HepG2 (cell line): ENCODE results near the gene OR6T1.

Experiments used
- MIXL1 ChIP-seq: IDR thresholded peaks from 2 replicates; pipeline ENCODE4 v1.6.1; 2016
- POLR2AphosphoS5 ChIP-seq: IDR thresholded peaks from 2 replicates; pipeline ENCODE4 v1.6.1; 2012; ENCODE audit warnings: low read depth, low read length
- RAD21 ChIP-seq: fragments of 450-650 bp; formaldehyde crosslinking; IDR thresholded peaks from 2 replicates; pipeline ENCODE4 v1.5.0; 2020; ENCODE audit warnings: mild to moderate bottlenecking
- TAF1 ChIP-seq: sonication (generic); formaldehyde crosslinking; IDR thresholded peaks from 2 replicates; pipeline ENCODE4 v1.4.0; 2020; ENCODE audit warnings: missing genetic modification reagents
- ZNF274 ChIP-seq: sonication (generic); formaldehyde crosslinking; IDR thresholded peaks from 2 replicates; pipeline ENCODE4 v1.5.1; 2020; ENCODE audit warnings: mild to moderate bottlenecking, missing genetic modification reagents
- ZNF468 ChIP-seq: sonication (generic); formaldehyde crosslinking; IDR thresholded peaks from 2 replicates; pipeline ENCODE4 v1.8.0; 2022; ENCODE audit warnings: mild to moderate bottlenecking, moderate library complexity, missing genetic modification reagents
- TF ChIP-seq, protein P1 (sequence below): IDR thresholded peaks from 2 replicates; pipeline ENCODE4 v1.6.1; 2016; ENCODE audit warnings: low read depth, borderline replicate concordance
- TF ChIP-seq, protein P2 (sequence below): sonication (generic); formaldehyde crosslinking; IDR thresholded peaks from 2 replicates; pipeline ENCODE4 v1.4.0; 2020; ENCODE audit warnings: missing genetic modification reagents, borderline replicate concordance

DNA sequence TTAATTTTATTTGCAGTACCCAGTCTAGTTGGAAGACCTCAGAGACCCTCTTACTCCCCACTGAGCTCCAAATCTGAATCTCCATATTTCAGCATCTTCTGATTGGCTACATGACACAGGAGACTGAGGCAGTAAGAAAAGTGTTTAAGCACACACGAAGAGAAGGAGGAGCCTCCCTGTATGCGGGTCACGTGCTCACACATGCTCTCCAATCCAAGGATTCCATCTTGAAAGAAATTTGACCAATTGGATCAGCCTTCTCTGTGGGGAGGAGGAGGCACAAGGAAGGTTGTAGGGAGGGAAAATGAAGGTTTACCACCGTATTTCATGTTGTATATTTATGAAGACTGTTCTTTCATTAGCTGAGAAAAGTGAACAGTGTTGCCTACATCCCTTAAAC is 1.2 kb downstream of the OR6T1 start:
- TF ChIP-seq ZNF274, result no peak
- TF ChIP-seq POLR2AphosphoS5, result no peak
- no peak for TF ChIP-seq TAF1 (CRISPR knock-in tag)
- TF ChIP-seq, protein P1, sequence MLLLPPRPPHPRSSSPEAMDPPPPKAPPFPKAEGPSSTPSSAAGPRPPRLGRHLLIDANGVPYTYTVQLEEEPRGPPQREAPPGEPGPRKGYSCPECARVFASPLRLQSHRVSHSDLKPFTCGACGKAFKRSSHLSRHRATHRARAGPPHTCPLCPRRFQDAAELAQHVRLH (CRISPR knock-in tag), result no peak
- no peak for TF ChIP-seq MIXL1 (CRISPR knock-in tag)
- TF ChIP-seq RAD21, result no peak
- TF ChIP-seq ZNF468 (CRISPR knock-in tag), result no peak
- TF ChIP-seq, protein P2, sequence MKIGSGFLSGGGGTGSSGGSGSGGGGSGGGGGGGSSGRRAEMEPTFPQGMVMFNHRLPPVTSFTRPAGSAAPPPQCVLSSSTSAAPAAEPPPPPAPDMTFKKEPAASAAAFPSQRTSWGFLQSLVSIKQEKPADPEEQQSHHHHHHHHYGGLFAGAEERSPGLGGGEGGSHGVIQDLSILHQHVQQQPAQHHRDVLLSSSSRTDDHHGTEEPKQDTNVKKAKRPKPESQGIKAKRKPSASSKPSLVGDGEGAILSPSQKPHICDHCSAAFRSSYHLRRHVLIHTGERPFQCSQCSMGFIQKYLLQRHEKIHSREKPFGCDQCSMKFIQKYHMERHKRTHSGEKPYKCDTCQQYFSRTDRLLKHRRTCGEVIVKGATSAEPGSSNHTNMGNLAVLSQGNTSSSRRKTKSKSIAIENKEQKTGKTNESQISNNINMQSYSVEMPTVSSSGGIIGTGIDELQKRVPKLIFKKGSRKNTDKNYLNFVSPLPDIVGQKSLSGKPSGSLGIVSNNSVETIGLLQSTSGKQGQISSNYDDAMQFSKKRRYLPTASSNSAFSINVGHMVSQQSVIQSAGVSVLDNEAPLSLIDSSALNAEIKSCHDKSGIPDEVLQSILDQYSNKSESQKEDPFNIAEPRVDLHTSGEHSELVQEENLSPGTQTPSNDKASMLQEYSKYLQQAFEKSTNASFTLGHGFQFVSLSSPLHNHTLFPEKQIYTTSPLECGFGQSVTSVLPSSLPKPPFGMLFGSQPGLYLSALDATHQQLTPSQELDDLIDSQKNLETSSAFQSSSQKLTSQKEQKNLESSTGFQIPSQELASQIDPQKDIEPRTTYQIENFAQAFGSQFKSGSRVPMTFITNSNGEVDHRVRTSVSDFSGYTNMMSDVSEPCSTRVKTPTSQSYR (CRISPR knock-in tag), result no peak
